ENCODE measurements around the gene LIMS2.

LIMS2 gene

GRCh38 chr2:127651971-127652550, 23.3 kb downstream of the LIMS2 start:
- no peaks in the 10 kb centered on the region for H4K20me1 ChIP-seq (ENCODE audit: insufficient read depth, low read length)
- H3K9me3 ChIP-seq (ENCODE audit: insufficient read depth, low read length) = no peaks in the 10 kb centered on the region
- no peak overlapping the region for H3K27ac ChIP-seq (ENCODE audit: low read length)
- H3K27me3 ChIP-seq (ENCODE audit: low read depth, low read length) = no peaks in the 10 kb centered on the region
- no peaks in the 10 kb centered on the region for H3K79me2 ChIP-seq (ENCODE audit: low read length)
- H3K36me3 ChIP-seq (replicated peaks; ENCODE audit: low read depth, low read length) = no peaks in the 10 kb centered on the region
- H3K4me3 ChIP-seq (ENCODE audit: low read length) = no peak overlapping the region
- H2AFZ ChIP-seq (ENCODE audit: low read depth, low read length) = no peak overlapping the region
- peaks cover 5% of the 10 kb centered on the region for H3K4me1 ChIP-seq (ENCODE audit: low read length)
- no peak for TF ChIP-seq EZH2phosphoT487 (IDR thresholded peaks at IDR 0.05; ENCODE audit: low read depth)
- TF ChIP-seq CTCF (IDR thresholded peaks at IDR 0.05; ENCODE audit: low read depth, low read length) = no peak
- H3K4me2 ChIP-seq (ENCODE audit: low read length) = no peak overlapping the region
- H3K9ac ChIP-seq (ENCODE audit: low read length) = no peak overlapping the region

- Histone ChIP-seq H3K9me3 (ENCODE audit: insufficient read depth, low read length) (no peaks in the 10 kb centered on the region), H4K20me1 (ENCODE audit: insufficient read depth, low read length) (no peaks in the 10 kb centered on the region), H3K9ac (ENCODE audit: low read length) (no peak overlapping the region), H3K4me1 (ENCODE audit: low read length) (peaks cover 5% of the 10 kb centered on the region), H3K4me2 (ENCODE audit: low read length) (no peak overlapping the region), H3K4me3 (ENCODE audit: low read length) (no peak overlapping the region), H3K27me3 (ENCODE audit: low read depth, low read length) (no peaks in the 10 kb centered on the region), H3K79me2 (ENCODE audit: low read length) (no peaks in the 10 kb centered on the region), H2AFZ (ENCODE audit: low read depth, low read length) (no peak overlapping the region), H3K36me3 (replicated peaks; ENCODE audit: low read depth, low read length) (no peaks in the 10 kb centered on the region), H3K27ac (ENCODE audit: low read length) (no peak overlapping the region)
- TF ChIP-seq EZH2phosphoT487 (IDR thresholded peaks at IDR 0.05; ENCODE audit: low read depth) (no peak), CTCF (IDR thresholded peaks at IDR 0.05; ENCODE audit: low read depth, low read length) (no peak)
Measured at GRCh38 chr2:127651381-127651809, 23.9 kb downstream of the LIMS2 start.

DNA sequence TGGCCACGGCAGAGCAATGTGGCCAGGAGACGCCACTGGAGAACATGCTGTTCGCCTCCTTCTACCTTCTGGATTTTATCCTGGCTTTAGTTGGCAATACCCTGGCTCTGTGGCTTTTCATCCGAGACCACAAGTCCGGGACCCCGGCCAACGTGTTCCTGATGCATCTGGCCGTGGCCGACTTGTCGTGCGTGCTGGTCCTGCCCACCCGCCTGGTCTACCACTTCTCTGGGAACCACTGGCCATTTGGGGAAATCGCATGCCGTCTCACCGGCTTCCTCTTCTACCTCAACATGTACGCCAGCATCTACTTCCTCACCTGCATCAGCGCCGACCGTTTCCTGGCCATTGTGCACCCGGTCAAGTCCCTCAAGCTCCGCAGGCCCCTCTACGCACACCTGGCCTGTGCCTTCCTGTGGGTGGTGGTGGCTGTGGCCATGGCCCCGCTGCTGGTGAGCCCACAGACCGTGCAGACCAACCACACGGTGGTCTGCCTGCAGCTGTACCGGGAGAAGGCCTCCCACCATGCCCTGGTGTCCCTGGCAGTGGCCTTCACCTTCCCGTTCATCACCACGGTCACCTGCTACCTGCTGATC, 24.4 kb downstream of the LIMS2 start:
- no peaks in the 10 kb centered on the region for H3K79me2 ChIP-seq (ENCODE audit: low read length)
- no peaks in the 10 kb centered on the region for H4K20me1 ChIP-seq (ENCODE audit: insufficient read depth, low read length)
- no peak overlapping the region for H3K9ac ChIP-seq (ENCODE audit: low read length)
- no peak overlapping the region for H3K4me2 ChIP-seq (ENCODE audit: low read length)
- no peaks in the 10 kb centered on the region for H3K36me3 ChIP-seq (replicated peaks; ENCODE audit: low read depth, low read length)
- TF ChIP-seq CTCF (IDR thresholded peaks at IDR 0.05; ENCODE audit: low read depth, low read length) = no peak
- TF ChIP-seq EZH2phosphoT487 (IDR thresholded peaks at IDR 0.05; ENCODE audit: low read depth) = no peak
- no peaks in the 10 kb centered on the region for H3K27me3 ChIP-seq (ENCODE audit: low read depth, low read length)
- peaks cover 5% of the 10 kb centered on the region for H3K4me1 ChIP-seq (ENCODE audit: low read length)
- no peak overlapping the region for H3K4me3 ChIP-seq (ENCODE audit: low read length)
- no peaks in the 10 kb centered on the region for H3K9me3 ChIP-seq (ENCODE audit: insufficient read depth, low read length)
- no peak overlapping the region for H3K27ac ChIP-seq (ENCODE audit: low read length)
- H2AFZ ChIP-seq (ENCODE audit: low read depth, low read length) = no peak overlapping the region

DNA sequence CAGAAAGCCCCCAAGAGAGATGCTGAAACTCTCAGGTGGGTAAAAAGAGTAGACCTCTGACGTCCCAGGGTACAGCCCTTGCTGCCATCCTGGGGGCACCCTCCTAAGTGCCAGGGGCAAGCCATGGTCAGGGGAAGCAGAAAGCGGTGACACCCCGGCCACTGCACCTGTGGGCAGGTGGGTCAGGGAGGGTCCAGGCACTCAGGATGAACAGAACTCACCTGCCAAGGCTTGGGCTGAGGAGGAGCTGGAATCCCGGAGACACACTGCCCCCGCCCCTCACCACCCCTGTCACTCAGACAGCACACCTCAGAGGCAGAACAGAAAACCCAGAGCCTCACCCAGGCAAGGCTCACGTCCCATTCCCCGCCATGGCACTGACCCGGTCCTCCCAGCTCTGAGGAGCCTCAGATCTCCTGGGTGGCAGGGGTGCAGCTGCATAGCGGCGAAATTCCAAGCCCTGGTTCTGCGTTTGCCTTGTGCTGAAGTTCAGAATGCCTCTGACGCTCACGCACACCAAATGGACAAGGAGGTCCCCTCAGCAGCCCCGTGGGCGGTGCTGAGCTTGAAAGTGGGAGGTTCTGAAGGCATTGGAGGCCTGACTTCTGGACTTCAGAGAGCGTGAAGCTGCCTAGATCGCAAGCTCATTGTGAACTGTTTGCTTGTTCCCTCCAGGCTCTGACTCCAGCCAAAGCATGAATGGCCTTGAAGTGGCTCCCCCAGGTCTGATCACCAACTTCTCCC, 25.1 kb downstream of the LIMS2 start:
- Histone ChIP-seq H3K79me2 (ENCODE audit: low read length) (no peaks in the 10 kb centered on the region), H4K20me1 (ENCODE audit: insufficient read depth, low read length) (no peaks in the 10 kb centered on the region), H2AFZ (ENCODE audit: low read depth, low read length) (no peak overlapping the region), H3K27ac (ENCODE audit: low read length) (no peak overlapping the region), H3K27me3 (ENCODE audit: low read depth, low read length) (no peaks in the 10 kb centered on the region), H3K4me2 (ENCODE audit: low read length) (no peak overlapping the region), H3K9me3 (ENCODE audit: insufficient read depth, low read length) (no peaks in the 10 kb centered on the region), H3K4me1 (ENCODE audit: low read length) (peaks cover 5% of the 10 kb centered on the region), H3K36me3 (replicated peaks; ENCODE audit: low read depth, low read length) (no peaks in the 10 kb centered on the region), H3K9ac (ENCODE audit: low read length) (no peak overlapping the region), H3K4me3 (ENCODE audit: low read length) (no peak overlapping the region)
- TF ChIP-seq EZH2phosphoT487 (IDR thresholded peaks at IDR 0.05; ENCODE audit: low read depth) = no peak
- TF ChIP-seq CTCF (IDR thresholded peaks at IDR 0.05; ENCODE audit: low read depth, low read length) = no peak; the same call in none of the 2 replicates

Data from OCI-LY3 (cell line).